SK-N-SH treated with all-trans-retinoic acid at 6 μM for 48 hours (cell line): ENCODE data around the gene PLEKHG5.

Experiments used
- BACH2 ChIP-seq: fragments of 250-450 bp; sonication (Bioruptor Pico); IDR thresholded peaks from 2 replicates; pipeline ENCODE4 v1.9.0; 2021; ENCODE audit warnings: mild to moderate bottlenecking, borderline replicate concordance
- OSR1 ChIP-seq: fragments of 250-450 bp; sonication (Bioruptor Pico); IDR thresholded peaks from 2 replicates; pipeline ENCODE4 v1.8.0; 2022; ENCODE audit warnings: moderate library complexity, mild to moderate bottlenecking, inconsistent platforms
- RARB ChIP-seq: fragments of 250-450 bp; sonication (Bioruptor Pico); IDR thresholded peaks from 2 replicates; pipeline ENCODE4 v1.8.0; 2021; ENCODE audit warnings: mild to moderate bottlenecking, moderate library complexity
- TF ChIP-seq, protein P1 (sequence below): fragments of 250-450 bp; sonication (Bioruptor Pico); IDR thresholded peaks from 2 replicates; pipeline ENCODE4 v1.8.0; 2020; ENCODE audit warnings: mild to moderate bottlenecking, moderate library complexity, borderline replicate concordance
- TF ChIP-seq, protein P2 (sequence below): fragments of 250-450 bp; sonication (Bioruptor Pico); IDR thresholded peaks from 2 replicates; pipeline ENCODE4 v1.5.1; 2020; ENCODE audit warnings: low read depth, mild to moderate bottlenecking, moderate library complexity
- TF ChIP-seq, protein P3 (sequence below): fragments of 250-450 bp; sonication (Bioruptor Pico); IDR thresholded peaks from 2 replicates; pipeline ENCODE4 v1.5.1; 2021; ENCODE audit warnings: mild to moderate bottlenecking, moderate library complexity

- TF ChIP-seq, protein P1, sequence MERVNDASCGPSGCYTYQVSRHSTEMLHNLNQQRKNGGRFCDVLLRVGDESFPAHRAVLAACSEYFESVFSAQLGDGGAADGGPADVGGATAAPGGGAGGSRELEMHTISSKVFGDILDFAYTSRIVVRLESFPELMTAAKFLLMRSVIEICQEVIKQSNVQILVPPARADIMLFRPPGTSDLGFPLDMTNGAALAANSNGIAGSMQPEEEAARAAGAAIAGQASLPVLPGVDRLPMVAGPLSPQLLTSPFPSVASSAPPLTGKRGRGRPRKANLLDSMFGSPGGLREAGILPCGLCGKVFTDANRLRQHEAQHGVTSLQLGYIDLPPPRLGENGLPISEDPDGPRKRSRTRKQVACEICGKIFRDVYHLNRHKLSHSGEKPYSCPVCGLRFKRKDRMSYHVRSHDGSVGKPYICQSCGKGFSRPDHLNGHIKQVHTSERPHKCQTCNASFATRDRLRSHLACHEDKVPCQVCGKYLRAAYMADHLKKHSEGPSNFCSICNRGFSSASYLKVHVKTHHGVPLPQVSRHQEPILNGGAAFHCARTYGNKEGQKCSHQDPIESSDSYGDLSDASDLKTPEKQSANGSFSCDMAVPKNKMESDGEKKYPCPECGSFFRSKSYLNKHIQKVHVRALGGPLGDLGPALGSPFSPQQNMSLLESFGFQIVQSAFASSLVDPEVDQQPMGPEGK (CRISPR knock-in tag): no peak
- TF ChIP-seq OSR1 (CRISPR knock-in tag): no peak
- TF ChIP-seq, protein P2, sequence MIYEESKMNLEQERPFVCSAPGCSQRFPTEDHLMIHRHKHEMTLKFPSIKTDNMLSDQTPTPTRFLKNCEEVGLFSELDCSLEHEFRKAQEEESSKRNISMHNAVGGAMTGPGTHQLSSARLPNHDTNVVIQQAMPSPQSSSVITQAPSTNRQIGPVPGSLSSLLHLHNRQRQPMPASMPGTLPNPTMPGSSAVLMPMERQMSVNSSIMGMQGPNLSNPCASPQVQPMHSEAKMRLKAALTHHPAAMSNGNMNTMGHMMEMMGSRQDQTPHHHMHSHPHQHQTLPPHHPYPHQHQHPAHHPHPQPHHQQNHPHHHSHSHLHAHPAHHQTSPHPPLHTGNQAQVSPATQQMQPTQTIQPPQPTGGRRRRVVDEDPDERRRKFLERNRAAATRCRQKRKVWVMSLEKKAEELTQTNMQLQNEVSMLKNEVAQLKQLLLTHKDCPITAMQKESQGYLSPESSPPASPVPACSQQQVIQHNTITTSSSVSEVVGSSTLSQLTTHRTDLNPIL (CRISPR knock-in tag): no peak
- TF ChIP-seq RARB (CRISPR knock-in tag): no peak
- TF ChIP-seq BACH2: no peak
- TF ChIP-seq, protein P3, sequence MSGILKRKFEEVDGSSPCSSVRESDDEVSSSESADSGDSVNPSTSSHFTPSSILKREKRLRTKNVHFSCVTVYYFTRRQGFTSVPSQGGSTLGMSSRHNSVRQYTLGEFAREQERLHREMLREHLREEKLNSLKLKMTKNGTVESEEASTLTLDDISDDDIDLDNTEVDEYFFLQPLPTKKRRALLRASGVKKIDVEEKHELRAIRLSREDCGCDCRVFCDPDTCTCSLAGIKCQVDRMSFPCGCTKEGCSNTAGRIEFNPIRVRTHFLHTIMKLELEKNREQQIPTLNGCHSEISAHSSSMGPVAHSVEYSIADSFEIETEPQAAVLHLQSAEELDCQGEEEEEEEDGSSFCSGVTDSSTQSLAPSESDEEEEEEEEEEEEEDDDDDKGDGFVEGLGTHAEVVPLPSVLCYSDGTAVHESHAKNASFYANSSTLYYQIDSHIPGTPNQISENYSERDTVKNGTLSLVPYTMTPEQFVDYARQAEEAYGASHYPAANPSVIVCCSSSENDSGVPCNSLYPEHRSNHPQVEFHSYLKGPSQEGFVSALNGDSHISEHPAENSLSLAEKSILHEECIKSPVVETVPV: no peak
Measured at GRCh38 chr1:6454856-6455751, 36.4 kb downstream of the PLEKHG5 start.
